AG09309 (cell line): ENCODE results near the gene SORCS3.

Experiments used
- DNase-seq: peaks from one replicate; pipeline ENCODE4 v3.0.0-alpha.2; 2010; ENCODE audit warnings: low read depth
- H3K4me3 ChIP-seq: 2 replicates; pipeline ENCODE4 v1.5.1; 2011; ENCODE audit warnings: mild to moderate bottlenecking, low read depth, low read length, moderate library complexity; ENCODE audit not compliant: control insufficient read depth
- TF ChIP-seq, protein P1 (sequence below): IDR thresholded peaks from 2 replicates; pipeline ENCODE4 v1.5.1; 2011; ENCODE audit warnings: mild to moderate bottlenecking, low read depth, low read length, inconsistent platforms; ENCODE audit not compliant: insufficient read depth, control insufficient read depth; ENCODE audit errors: missing control alignments

The SORCS3 gene

DNA sequence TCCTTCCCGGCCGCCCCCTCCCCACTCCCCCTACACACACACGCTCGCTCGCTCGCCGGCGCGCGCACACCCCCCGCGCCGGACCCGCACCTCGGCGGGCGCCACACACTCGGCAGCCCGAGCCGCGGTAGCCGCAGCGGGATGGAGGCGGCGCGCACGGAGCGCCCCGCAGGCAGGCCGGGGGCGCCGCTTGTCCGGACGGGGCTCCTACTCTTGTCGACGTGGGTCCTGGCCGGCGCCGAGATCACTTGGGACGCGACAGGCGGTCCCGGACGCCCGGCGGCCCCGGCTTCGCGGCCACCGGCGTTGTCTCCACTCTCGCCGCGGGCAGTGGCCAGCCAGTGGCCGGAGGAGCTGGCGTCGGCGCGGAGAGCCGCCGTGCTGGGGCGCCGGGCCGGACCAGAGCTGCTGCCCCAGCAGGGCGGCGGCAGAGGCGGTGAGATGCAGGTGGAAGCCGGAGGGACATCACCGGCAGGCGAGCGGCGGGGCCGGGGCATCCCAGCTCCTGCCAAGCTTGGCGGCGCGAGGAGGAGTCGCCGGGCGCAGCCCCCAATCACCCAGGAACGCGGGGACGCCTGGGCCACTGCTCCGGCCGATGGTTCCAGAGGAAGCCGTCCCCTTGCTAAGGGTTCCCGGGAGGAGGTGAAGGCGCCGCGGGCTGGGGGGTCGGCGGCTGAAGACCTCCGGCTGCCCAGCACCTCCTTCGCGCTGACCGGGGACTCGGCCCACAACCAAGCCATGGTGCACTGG lies at the start of gene SORCS3:
TSS of gene SORCS3 (plus strand) at position 104 of the 750 bp plus-strand sequence.
- no peak for DNase-seq
- H3K4me3 ChIP-seq: peak within 1 kb of the TSS; percentile 14
- TF ChIP-seq, protein P1, sequence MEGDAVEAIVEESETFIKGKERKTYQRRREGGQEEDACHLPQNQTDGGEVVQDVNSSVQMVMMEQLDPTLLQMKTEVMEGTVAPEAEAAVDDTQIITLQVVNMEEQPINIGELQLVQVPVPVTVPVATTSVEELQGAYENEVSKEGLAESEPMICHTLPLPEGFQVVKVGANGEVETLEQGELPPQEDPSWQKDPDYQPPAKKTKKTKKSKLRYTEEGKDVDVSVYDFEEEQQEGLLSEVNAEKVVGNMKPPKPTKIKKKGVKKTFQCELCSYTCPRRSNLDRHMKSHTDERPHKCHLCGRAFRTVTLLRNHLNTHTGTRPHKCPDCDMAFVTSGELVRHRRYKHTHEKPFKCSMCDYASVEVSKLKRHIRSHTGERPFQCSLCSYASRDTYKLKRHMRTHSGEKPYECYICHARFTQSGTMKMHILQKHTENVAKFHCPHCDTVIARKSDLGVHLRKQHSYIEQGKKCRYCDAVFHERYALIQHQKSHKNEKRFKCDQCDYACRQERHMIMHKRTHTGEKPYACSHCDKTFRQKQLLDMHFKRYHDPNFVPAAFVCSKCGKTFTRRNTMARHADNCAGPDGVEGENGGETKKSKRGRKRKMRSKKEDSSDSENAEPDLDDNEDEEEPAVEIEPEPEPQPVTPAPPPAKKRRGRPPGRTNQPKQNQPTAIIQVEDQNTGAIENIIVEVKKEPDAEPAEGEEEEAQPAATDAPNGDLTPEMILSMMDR: no peak

DNA sequence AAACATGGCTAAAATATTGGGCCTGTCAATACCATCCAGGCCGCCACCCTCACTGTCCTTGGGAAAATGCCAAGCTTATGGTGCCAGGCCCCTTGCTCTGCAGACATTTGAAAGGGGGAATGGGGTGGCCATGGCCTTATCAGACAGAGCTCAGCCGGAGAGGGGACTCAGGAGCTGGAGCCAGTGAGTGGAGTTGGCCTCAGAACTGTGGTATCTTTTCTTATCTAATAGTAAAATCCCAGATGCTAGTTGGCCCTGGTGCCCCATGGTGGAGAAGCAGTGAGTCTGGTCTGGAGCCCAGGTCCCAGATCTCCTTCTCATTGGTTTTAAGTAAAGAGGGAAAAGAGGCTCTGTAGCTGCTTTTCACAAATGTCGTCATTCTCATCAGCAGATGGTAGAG lies 49.6 kb upstream of the SORCS3 start:
- H3K4me3 ChIP-seq: no peak overlapping the region
- DNase-seq: no peak
- TF ChIP-seq, protein P1: no peak

DNA sequence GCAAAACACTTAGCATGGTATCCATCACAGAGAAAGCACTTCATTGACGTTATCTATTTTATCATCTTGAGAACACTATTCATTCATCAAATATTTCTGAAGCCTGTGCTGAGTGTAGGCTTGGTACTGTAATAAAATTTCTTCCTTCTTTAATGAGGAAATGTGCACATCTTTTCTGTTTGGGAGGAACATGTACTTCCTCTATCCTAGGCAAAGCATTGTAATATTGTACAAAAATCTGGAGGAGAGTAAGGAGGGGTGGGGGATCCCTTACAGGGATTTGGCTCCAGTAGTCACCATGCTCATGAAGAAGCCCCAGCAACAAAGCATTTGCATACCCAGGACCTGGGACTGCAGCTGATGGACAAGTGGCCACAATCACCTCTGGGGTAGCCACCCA lies 39.9 kb upstream of the SORCS3 start:
- H3K4me3 ChIP-seq: no peak overlapping the region
- TF ChIP-seq, protein P1: no peak
- DNase-seq: no peak

DNA sequence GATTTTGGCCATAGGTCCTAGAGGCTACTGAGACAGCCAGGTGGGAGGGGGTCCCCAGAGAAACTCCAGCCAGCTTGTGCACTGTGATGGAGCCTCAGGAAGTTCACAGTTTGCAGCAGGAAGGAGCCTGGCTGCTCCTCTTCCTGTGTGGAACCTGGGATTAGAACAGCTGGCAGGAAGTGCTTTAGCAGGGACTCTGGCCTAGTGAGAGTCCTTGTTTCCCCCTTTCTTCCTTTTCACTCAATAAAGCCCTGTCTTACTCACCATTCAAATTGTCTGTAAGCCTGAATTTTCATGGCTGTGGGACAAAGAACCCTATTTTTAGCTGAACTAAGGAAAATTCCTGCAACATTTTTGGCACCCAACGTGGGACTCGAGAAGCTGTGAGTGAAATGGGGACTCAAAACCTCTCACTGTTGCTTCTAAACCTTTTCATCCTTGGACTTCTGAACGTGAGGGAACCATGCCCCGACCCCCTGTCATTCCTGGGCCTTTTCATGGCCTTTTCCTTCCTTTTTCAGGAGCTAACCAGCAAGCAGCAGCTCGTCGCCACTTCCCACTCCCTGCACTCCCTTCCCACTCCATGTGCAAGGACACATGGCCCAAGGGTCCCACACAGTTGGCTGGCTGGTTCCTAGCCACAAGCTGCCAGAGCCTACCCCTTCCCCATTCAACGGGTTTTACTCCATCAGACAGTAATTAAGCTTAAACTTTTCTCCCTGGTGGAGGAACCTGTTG lies 32.8 kb upstream of the SORCS3 start:
- TF ChIP-seq, protein P1: no peak
- no peak overlapping the region for H3K4me3 ChIP-seq
- DNase-seq: no peak

DNA sequence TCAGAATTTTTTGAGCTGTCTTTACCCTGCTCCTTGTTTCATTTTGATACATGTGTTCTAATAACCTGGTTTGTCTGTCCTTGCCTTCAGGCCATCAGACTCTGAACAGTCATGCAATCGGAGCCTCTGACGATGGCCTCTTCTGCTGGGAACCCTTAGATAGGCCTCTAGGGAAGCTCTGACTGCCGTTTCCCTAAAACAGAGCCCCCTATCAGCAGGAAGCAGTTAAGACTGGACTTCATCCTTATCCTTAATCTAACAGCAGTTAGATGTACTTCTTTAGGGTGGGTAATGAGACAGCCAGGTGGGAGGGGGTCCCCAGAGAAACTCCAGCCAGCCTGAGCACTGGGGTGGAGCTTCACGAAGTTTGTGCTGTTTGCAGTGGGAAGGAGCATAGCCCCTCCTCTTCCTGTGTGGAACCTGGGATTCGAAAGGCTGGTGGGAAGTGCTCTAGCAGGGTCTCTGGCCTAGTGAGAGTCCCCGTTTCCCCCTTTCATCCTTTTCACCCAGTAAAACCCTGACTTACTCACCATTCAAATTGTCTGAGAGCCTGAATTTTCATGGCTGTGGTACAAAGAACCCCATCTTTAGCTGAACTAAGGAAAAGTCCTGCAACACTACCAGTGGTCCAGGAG lies 28.4 kb upstream of the SORCS3 start:
- DNase-seq: no peak
- H3K4me3 ChIP-seq: no peak overlapping the region
- TF ChIP-seq, protein P1: peak; percentile 8

DNA sequence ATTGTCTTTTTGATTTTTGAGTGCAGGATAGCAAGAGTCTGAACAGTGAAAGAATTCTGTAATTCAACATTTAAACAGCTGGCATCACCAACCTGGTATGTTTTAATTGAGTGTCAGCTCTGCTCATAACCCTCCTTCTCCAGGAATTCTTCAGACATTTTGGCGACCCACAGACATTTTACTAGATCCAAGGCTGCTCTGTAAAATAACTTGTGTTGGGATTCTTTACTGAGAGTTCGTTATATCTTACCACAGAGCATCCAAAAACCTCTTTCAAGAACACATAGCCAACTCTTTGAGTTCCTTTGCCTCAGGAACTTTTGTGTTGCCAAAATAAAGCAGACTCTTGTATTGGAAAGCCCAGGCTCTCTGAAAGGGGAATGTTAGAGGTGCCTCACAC lies 27.7 kb upstream of the SORCS3 start:
- TF ChIP-seq, protein P1: no peak
- no peak overlapping the region for H3K4me3 ChIP-seq
- DNase-seq: no peak
